HG02884 (cell line): ENCODE data around the gene ATP11C.
"Not testable (repeated sequence)": the region's sequence is repeated elsewhere in the genome, so short reads cannot be mapped to it uniquely, and the experiment has no call there.

Experiments used
- ATAC-seq: cut with Tn5 transposase; IDR thresholded peaks from one replicate; pipeline ENCODE4 v1.9.1; 2021; ENCODE audit warnings: mild to moderate bottlenecking, moderate library complexity; ENCODE audit not compliant: unreplicated experiment

Gene ATP11C

GRCh38 chrX:139738581-139738980, 194.3 kb downstream of the ATP11C start:
- no peak for ATAC-seq

DNA sequence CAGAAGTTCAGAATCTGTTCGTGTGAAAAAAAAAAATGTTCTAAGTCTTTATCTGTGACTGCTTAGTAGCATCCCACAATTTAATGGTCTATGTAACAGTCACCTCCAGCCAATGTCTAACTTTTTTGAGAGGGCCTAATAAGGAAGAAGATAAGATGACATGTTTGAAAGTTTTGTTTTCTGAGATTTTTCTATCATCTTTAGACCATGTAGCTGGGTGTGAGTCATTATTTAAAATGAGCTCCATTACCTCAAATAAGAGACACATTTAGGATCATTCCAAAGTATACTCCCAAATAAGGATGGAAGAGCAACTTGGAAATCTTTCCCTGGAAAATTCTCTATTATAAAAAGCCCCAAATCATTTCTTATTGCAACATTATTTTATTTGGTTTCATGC, 196.7 kb downstream of the ATP11C start:
- no peak for ATAC-seq

GRCh38 chrX:139734996-139735395, 197.9 kb downstream of the ATP11C start:
- no peak for ATAC-seq

- peak; percentile 98 for ATAC-seq
Measured at GRCh38 chrX:139725720-139726119, 207.1 kb downstream of the ATP11C start.

DNA sequence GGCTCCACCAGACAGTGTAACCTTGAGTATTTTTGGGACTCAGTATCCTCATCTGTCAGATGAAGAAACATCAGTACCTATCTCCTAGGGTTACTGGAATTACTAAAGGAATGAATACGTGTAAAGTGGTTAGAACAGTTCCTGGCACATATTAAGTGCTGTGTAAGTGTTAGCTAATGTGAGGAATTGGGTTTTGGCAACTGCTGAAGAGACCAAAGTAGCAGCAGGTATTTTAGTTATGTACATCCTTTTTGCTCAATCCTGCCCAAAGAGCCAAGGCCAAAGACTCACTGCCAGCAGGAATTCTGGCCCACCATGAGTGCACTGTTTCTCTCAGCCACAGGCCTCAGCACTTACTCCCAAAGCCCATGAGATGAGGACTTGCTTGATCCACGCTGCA, 208.2 kb downstream of the ATP11C start:
- ATAC-seq: no peak

GRCh38 chrX:139720979-139721378, 211.9 kb downstream of the ATP11C start:
- no peak for ATAC-seq

DNA sequence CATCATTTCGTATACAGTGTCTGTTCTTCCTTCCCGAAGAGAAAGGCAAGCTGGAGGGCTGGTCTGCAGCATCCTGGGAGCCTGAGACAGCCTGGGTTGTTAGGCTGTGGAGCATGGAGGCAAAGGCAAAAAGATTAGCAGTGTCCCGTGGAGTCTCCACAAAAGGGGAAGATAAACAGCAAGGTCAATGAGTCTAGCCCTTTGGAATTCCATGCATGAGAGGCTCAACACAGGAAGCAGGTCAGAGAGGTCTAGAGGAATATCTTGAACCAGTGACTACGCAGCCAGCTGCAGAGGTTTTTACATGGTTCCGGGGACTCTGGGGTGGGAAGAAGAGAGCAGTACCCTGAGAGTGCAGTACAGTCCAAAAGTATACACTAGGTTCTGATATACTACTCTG, 212.7 kb downstream of the ATP11C start:
- ATAC-seq: no peak

- ATAC-seq: no peak
Measured at GRCh38 chrX:139708067-139708466, 224.8 kb downstream of the ATP11C start, which contains the start of gene MCF2. Gene MCF2 (minus strand): TSS chrX:139708167. CDS start chrX:139651744, 56,423 bp downstream.

GRCh38 chrX:139702658-139703057, 230.2 kb downstream of the ATP11C start:
- no peak for ATAC-seq

GRCh38 chrX:139692908-139693307, 239.9 kb downstream of the ATP11C start:
- no peak for ATAC-seq

DNA sequence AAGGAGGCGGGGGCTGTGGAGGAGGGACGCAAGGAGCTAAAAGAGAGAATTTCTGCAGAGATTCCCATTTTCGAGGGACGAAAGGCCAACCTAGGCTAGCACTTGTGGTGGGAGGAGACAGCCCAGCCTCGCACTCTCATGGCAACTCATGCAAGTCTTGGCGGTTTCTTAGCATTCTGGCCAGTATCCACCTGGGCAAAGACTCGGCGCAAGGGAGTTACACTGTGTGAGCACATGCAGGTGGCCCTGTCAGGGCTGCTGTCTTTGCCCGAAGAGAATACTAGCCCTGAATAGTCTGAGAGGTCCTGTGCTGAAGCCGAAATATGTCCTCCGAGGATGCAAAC, 240.4 kb downstream of the ATP11C start:
- ATAC-seq: no peak

DNA sequence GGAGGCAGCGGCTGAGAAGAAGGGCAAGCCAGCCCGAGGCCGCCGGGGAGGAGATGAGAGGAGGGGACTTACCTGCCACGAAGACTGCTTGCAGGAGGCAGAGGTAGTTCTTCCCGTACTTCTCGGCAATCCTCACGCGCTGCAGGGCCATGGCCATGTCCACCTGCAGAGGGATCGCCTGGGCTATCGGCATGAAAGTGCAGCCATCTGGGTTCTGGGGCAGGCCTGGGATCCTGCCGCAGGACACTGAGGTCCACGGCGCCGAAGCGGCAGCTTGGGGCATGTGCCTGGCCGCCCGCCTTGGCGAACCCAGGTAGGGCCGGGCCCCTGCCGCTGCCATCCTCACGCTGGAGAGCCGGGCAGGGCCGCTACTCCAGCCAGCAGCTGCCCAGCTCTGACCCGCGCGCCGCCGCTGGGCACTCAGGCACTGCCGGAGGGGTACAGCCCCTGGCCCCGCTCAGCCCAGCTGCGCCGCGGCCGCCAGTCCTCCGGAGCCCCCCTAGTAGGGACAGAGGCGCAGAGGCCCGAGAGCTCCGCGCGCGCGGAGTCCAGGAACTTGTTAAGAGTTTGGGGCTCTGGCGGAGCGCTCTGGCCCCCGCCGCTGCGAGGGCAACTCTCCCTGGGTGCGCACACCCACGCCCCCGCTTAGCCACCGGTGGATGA, 240.9 kb downstream of the ATP11C start:
- no peak for ATAC-seq

DNA sequence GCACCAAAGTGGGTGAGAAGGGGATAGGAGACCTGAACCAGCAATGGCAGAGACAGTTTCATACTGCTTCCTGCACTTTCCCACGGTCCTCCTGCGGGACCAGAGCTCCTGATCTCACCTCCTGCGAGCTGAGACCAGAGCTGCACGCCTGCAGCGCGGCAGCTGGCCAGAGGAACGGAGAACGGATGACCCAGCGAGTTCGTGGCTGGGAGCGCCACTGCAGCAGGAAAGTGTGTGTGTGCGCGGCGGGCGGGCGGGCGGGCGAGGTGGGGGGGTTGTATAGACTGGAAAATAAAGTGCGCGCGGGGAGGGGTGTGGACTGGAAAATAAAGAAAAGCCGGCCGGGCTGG, 241.4 kb downstream of the ATP11C start:
- ATAC-seq: no peak

- ATAC-seq: not testable (repeated sequence)
Measured at GRCh38 chrX:139685175-139685574, 247.7 kb downstream of the ATP11C start.

- ATAC-seq: no peak
Measured at GRCh38 chrX:139680356-139680755, 252.5 kb downstream of the ATP11C start.
